Stimulated activated CD4-positive, alpha-beta T cell treated with anti-CD3 and anti-CD28 coated beads, TNF-alpha, amount 100 ng/mL, for 4 hours (primary cell): ENCODE measurements around the gene DMD.
A peak's percentile ranks its signal among the peaks of the same experiment; 100 is the strongest.

Experiments used
- DNase-seq, 3 experiments: peaks; one replicate each; pipeline ENCODE4 v3.0.0-alpha.2; 2020; ENCODE audit warnings: low read depth in 3 of 3

DMD gene

DNA sequence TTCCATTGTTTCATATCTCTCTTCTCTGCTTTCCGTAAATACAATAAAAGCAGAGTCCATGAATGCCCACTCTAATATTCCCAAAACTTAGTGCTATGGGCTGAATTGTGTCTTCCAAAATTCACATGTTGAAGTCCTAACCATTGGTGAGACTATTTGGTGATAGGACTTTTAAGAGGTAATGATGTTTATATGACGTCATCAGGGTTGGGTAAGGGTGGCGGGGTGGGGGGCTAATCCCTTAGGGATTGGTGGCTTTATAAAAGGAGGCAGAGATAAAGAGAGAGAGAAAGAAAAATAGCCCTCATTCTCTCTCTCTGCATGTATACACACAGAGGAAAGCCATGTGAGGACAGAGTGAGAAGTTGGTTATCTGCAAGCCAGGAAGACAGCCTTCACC lies 722.2 kb downstream of the DMD start:
- no peak for DNase-seq

- no peak for DNase-seq
These were observed 727.7 kb downstream of the DMD start for GRCh38 chrX:32483534-32484136.

GRCh38 chrX:32480019-32480418 lies 731.3 kb downstream of the DMD start:
- DNase-seq: no peak

DNA sequence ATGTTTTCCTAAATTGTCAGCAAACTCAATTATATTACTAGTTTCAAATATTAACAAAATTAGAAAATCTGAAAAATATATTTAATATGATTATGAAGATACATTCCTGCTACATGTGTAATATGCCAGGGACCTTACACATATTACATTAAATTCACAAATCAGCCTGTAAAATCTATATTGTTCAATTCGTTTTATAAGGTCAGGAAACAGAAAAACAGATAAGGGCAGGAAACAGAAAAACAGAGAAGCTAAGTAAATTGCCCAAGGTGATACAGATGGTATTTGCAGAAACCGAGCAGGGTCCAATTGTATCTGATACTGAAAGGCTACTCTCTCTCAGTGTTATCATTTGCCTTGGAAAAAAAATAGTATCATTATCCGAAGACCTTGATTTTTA lies 739.0 kb downstream of the DMD start:
- no peak for DNase-seq

- DNase-seq: no peak
These were observed 755.6 kb downstream of the DMD start for GRCh38 chrX:32455704-32456103.

DNA sequence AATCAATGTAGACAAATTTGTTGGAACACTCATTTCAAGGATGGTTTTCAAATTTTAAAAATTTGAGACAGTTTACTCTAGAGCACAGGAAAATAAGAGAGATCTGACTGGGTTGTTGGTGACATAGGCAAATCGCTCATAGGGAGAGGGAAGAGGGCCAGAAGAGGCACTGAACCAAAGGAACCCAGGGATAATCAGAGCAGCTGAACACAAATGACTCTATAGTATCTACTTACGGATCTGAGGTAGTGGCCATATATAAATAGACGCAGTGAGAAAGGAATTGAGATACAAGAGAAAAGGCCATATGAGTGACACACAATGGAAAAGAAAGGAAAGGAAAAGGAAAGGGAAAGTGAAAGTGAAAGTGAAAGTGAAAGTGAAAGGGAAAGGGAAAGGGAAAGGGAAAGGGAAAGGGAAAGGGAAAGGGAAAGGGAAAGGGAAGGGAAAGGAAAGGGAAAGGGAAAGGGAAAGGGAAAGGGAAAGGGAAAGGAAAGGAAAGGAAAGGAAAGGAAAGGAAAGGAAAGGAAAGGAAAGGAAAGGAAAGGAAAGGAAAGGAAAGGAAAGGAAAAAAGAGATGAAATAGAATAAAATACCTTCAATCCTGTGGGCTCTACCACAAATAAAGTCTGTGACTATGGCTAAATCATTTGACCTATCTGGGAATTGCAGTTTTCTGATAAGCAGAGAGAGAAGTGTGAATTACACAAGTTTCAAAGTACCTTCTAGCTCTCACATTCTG lies 759.2 kb downstream of the DMD start:
- no peak for DNase-seq

GRCh38 chrX:32448945-32449344 lies 762.4 kb downstream of the DMD start:
- DNase-seq: no peak

- DNase-seq: no peak
These were observed 763.0 kb downstream of the DMD start for GRCh38 chrX:32448320-32448719.

DNA sequence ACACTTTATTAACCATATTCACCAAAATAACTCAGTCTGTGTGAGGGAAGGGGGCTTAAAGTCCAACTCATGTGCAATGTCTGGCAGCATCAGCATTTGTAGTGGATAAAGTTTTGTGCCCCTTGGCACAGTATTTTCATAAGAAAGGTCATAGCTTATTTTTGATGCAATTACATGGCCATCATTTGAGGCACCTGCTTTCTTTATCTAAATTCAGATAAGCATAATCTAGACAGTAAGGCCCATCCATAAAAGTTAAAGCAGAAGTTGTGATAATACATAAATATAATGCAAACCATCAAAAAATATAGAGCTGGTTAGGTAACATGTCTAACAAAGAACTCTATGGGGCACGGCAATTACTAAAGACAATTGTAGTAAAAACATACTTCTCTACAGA lies 763.7 kb downstream of the DMD start:
- DNase-seq: no peak

- DNase-seq: no peak
These were observed 767.5 kb downstream of the DMD start for GRCh38 chrX:32443841-32444240.

- no peak for DNase-seq
These were observed 790.1 kb downstream of the DMD start for GRCh38 chrX:32421266-32421665.

DNA sequence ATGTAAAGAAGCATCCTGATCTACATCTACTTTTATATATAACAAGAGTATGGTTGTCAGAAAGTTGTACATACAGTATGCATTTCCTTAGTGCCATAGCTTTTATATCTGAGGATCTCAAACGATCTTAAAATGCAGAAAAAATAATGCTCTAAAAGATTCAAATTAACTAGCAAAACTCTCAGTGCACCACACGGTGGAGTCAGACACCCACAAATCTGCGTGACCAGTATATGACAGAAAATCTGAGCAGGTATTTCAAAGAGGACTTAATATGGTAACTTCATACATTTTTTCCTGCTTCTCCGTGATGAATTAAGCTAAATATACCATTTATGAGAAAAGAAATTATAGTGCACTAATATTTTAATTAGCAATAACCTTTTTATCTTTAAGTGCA lies 803.0 kb downstream of the DMD start:
- DNase-seq: peak in 1 of 3 experiments; percentile 0

DNA sequence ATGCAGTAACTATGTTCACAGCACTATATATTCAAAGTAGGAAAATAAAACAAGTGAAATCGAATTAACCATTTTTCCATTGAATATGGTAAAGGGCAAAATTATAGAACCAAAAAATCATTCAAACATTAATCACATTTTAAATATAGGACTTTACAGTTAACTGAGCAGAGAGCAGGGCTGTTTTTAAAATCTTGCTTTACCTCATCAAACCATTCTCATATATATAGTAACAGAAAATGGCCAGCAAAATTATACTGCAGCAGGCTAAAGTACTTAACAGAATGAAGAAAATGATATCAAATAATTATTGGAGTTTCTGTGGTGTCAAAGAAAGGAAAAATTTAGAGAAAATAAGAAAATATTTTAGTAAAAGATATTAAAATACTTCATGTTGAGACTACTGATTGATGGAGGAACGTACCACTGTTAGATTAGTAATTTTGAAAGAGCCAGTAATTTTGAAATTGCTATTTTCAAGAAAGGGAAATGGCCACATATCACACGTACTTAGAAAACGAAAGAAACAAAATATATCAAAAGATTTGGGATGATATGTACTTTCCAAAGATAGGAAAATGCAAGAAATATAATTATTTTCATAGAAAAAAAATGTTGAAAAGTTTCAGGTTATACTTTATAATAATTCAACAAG lies 813.7 kb downstream of the DMD start:
- no peak for DNase-seq

DNA sequence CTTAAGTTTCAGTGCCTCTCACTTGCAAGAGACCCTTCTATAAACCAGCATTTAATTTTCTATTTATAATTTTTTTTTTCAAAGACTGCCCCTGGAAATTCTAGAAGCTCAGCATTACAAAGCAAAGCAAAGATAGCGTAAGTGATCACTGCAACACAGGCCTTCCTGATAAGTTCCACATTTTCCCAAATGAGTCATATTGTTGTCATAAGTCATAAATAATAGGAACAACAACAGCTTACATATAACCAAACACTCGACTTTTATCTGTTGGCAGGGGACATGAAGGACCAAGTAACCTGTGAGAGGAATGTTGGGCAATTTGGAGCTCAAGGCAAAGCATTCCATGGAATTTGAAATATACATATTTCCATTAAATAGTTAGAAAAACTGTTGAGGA lies 815.5 kb downstream of the DMD start:
- no peak for DNase-seq

DNA sequence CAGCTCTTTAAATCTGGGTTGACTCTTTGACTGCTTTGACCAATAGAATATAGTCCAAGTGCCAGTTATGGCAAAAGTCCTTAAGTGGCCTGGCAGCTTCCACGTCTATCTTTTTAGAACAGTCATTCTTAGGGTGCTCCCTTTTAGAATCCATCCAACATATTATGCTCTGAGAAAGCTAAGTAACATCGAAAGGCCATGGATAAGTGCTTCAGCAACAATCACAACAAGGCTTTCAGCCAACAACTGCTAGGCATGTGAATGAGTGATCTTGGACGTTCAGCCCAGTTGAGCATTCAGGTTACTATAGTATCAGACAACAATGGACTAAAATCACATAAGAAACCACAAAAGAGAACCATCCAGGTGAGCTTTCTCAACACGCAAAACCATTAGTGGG lies 818.7 kb downstream of the DMD start:
- DNase-seq: no peak

- no peak for DNase-seq
These were observed 840.7 kb downstream of the DMD start for GRCh38 chrX:32370456-32371205.

- DNase-seq: no peak
These were observed 917.2 kb downstream of the DMD start for GRCh38 chrX:32293962-32294700.

DNA sequence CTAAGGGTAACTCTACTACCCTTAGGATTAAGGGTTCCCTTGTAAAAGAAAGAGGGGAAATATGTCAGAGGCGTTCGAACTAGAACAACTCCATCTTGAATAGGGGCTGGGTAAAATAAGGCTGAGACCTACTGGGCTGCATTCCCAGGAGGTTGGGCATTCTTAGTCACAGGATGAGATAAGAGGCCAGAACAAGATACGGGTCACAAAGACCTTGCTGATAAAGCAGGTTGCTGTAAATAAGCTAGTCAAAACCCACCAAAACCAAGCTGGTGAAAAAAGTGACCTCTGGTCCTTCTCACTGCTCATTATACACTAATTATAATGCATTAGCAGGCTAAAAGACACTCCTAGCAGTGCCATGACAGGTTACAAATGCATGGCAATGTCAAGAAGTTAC lies 922.0 kb downstream of the DMD start:
- no peak for DNase-seq

- DNase-seq: no peak
These were observed 929.5 kb downstream of the DMD start for GRCh38 chrX:32281853-32282252.

DNA sequence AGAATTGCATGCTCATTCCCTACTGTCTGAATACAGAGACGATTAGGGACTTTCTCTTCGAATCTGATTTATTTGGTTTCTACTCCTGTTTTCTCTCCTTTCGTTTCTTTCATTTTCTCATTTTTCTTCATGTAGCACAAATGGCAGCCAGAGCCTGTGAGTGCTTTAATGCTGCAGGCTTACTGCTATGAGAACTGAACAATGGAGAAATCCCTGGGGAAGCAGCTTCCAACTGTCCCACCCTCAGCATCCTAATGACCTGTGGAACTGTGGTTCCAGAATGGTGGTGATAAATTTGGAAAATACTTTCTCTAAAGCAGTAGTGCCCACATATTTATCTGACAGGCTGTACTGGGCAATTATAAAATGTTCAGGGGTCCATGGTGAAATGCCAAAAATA lies 930.4 kb downstream of the DMD start:
- no peak for DNase-seq

DNA sequence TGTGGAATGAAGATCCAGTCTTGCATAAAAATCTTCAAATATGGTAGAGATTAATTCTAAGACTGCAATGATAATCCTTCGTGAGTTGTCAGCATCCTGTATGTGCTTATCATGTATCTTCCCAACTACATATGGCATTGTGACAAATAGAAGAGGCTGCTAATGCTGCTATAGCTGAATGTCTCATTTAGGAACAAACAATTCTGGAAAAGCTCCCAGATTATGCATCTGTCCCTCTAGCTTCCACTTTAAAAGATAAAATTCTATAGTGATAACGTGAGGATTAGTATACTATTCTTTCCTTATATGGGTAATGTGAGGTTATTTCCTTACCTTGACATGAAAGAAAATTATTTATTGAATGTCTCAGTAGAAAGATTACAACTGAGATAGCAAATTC lies 930.9 kb downstream of the DMD start:
- DNase-seq: no peak

DNA sequence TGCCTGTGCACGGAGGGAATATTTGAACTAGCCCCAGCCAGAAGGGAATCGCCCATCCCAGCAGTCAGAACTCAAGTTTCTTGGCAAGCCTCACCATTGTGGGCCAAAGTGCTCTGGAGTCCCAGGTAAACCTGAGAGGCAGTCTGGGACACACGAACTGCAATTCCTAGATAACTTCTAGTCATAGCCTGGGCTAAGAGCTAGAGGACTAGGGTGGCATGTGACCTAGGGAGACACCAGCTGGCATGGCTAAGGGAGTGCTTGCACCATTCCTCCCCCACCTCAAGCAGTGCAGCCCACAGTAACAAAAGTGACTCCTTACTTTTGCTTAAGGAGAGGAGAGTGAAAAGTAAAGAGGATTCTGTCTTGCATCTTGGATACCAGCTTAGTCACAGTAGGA lies 935.2 kb downstream of the DMD start:
- no peak for DNase-seq
